H1 (cell line): Measurements from ENCODE around the gene LCN9. TPM values are rescaled to one million over a fixed set of nuclear protein-coding genes. Genes with fewer than 3 reads are reported as not detected.

ENCODE experiments used
- CTCF ChIA-PET: fragments of 300-600 bp; sonication (Branson Sonifier 250); formaldehyde crosslinking; loops from one replicate; lab custom pipeline; 2021; ENCODE audit not compliant: partially characterized antibody; lab: Charles Lee
- POLR2A ChIA-PET: fragments of 300-600 bp; sonication (Branson Sonifier 250); formaldehyde crosslinking; loops from one replicate; lab custom pipeline; 2021; ENCODE audit warnings: inconsistent platforms; ENCODE audit not compliant: partially characterized antibody; lab: Charles Lee
- DNase-seq, 2 experiments: peaks; one replicate each; pipeline versions ENCODE4 v3.0.0 to v3.0.0-alpha.2; 2010 to 2022; ENCODE audit warnings: low spot score in 2 of 2, low read depth in 1 of 2, mixed read lengths in 1 of 2
- FAIRE-seq: peaks from 2 replicates; lab custom pipeline; 2011; peaks lifted over from hg19 to GRCh38; lab: Jason Lieb, UNC
- H2AFZ ChIP-seq: 2 replicates; pipeline ENCODE4 v1.8.1; 2012; ENCODE audit warnings: low read length, inconsistent platforms
- H2AK5ac ChIP-seq: 2 replicates; pipeline ENCODE4 v1.6.1; 2013; ENCODE audit warnings: low read depth, low read length
- H2BK120ac ChIP-seq: replicated peaks from 2 replicates; pipeline ENCODE3; 2013; ENCODE audit warnings: low read depth, low read length, inconsistent platforms
- H2BK12ac ChIP-seq: 2 replicates; pipeline ENCODE4 v1.6.1; 2013; ENCODE audit warnings: low read depth, low read length
- H2BK15ac ChIP-seq: 2 replicates; pipeline ENCODE4 v1.6.1; 2013; ENCODE audit warnings: low read length
- H2BK20ac ChIP-seq: 2 replicates; pipeline ENCODE4 v1.6.1; 2013; ENCODE audit warnings: low read length
- H2BK5ac ChIP-seq: 2 replicates; pipeline ENCODE4 v1.6.1; 2013; ENCODE audit warnings: low read depth, low read length
- H3K14ac ChIP-seq: 2 replicates; pipeline ENCODE4 v1.6.1; 2013; ENCODE audit warnings: inconsistent platforms; ENCODE audit not compliant: insufficient read length
- H3K18ac ChIP-seq: 2 replicates; pipeline ENCODE4 v1.6.1; 2013; ENCODE audit warnings: low read length; ENCODE audit errors: extremely low read depth
- H3K23ac ChIP-seq: 2 replicates; pipeline ENCODE4 v1.6.1; 2013; ENCODE audit warnings: inconsistent platforms; ENCODE audit not compliant: insufficient read length
- H3K23me2 ChIP-seq: 2 replicates; pipeline ENCODE4 v1.6.1; 2013; ENCODE audit warnings: low read depth, low read length
- H3K27ac ChIP-seq: 2 replicates; pipeline ENCODE4 v1.6.1; 2011; ENCODE audit warnings: low read depth, low read length, inconsistent platforms
- H3K27me3 ChIP-seq, 4 experiments: replicated peaks in 1 of 4; 1 replicate in 1 of 4; 2 replicates in 3 of 4; pipeline versions ENCODE4 v1.6.1 to v1.8.1; 2011 to 2013; ENCODE audit warnings: low read length in 3 of 4, mild to moderate bottlenecking in 3 of 4, inconsistent platforms in 2 of 4, mixed read lengths in 2 of 4, moderate library complexity in 1 of 4; ENCODE audit not compliant: control insufficient read depth in 3 of 4, insufficient read depth in 3 of 4; ENCODE audit errors: extremely low read depth in 1 of 4
- H3K36me3 ChIP-seq, 4 experiments: 2 replicates each; pipeline versions ENCODE4 v1.6.1 to v1.8.1; 2011 to 2013; ENCODE audit warnings: mild to moderate bottlenecking in 4 of 4, low read length in 3 of 4, moderate library complexity in 2 of 4, control low read depth in 1 of 4, inconsistent platforms in 1 of 4; ENCODE audit not compliant: insufficient read depth in 4 of 4, control insufficient read depth in 2 of 4
- H3K4ac ChIP-seq: replicated peaks from 2 replicates; pipeline ENCODE3; 2013; ENCODE audit warnings: low read length, low read depth, mixed read lengths, inconsistent platforms; ENCODE audit not compliant: insufficient read length
- H3K4me1 ChIP-seq, 4 experiments: replicated peaks in 1 of 4; 1 replicate in 1 of 4; 2 replicates in 3 of 4; pipeline versions ENCODE4 v1.6.1 to v1.8.1; 2011 to 2013; ENCODE audit warnings: low read length in 3 of 4, inconsistent platforms in 2 of 4, mixed read lengths in 1 of 4; ENCODE audit not compliant: insufficient read depth in 4 of 4, control insufficient read depth in 3 of 4
- H3K4me2 ChIP-seq, 2 experiments: 2 replicates each; pipeline versions ENCODE4 v1.6.1 to v1.8.1; 2011 to 2013; ENCODE audit warnings: low read depth in 2 of 2, low read length in 2 of 2, control low read depth in 1 of 2, inconsistent platforms in 1 of 2, mild to moderate bottlenecking in 1 of 2; ENCODE audit not compliant: insufficient read depth in 1 of 2
- H3K4me3 ChIP-seq, 4 experiments: fragments of 200-600, 300-600 bp in 1 of 4; sonication (generic), shearing (Covaris generic), sonication (Bioruptor Twin) in 1 of 4; 2 replicates each; pipeline versions ENCODE4 v1.5.1 to v1.8.1; 2011 to 2016; ENCODE audit warnings: low read length in 4 of 4, low read depth in 3 of 4, control low read depth in 2 of 4, inconsistent platforms in 2 of 4, mild to moderate bottlenecking in 2 of 4, mixed read lengths in 1 of 4, moderate library complexity in 1 of 4; ENCODE audit not compliant: insufficient read depth in 2 of 4; ENCODE audit errors: extremely low read depth in 1 of 4
- H3K56ac ChIP-seq: replicated peaks from 2 replicates; pipeline ENCODE3; 2013; ENCODE audit warnings: low read depth, mild to moderate bottlenecking, mixed read lengths, low read length, inconsistent platforms; ENCODE audit not compliant: insufficient read length
- H3K79me1 ChIP-seq: 2 replicates; pipeline ENCODE4 v1.6.1; 2013; ENCODE audit warnings: low read depth, low read length, control low read depth
- H3K79me2 ChIP-seq, 2 experiments: 2 replicates each; pipeline versions ENCODE4 v1.6.1 to v1.8.1; 2012 to 2013; ENCODE audit warnings: low read length in 2 of 2, mild to moderate bottlenecking in 2 of 2, inconsistent platforms in 1 of 2; ENCODE audit not compliant: insufficient read depth in 2 of 2, control insufficient read depth in 1 of 2
- H3K9ac ChIP-seq, 4 experiments: replicated peaks in 1 of 4; 1 replicate in 1 of 4; 2 replicates in 3 of 4; pipeline versions ENCODE4 v1.6.1 to v1.8.1; 2011 to 2013; ENCODE audit warnings: low read depth in 3 of 4, low read length in 3 of 4, control low read depth in 2 of 4, mild to moderate bottlenecking in 2 of 4, moderate library complexity in 2 of 4, inconsistent platforms in 1 of 4; ENCODE audit errors: extremely low read depth in 1 of 4
- H3K9me3 ChIP-seq, 2 experiments: 2 replicates each; pipeline versions ENCODE4 v1.6.1 to v1.8.1; 2012 to 2013; ENCODE audit warnings: mild to moderate bottlenecking in 2 of 2, moderate library complexity in 2 of 2, control low read depth in 1 of 2, inconsistent platforms in 1 of 2, low read depth in 1 of 2, low read length in 1 of 2, mixed read lengths in 1 of 2; ENCODE audit not compliant: insufficient read depth in 2 of 2
- H4K20me1 ChIP-seq, 2 experiments: replicated peaks in 1 of 2; 2 replicates each; pipeline versions ENCODE3 to v1.8.1; 2011 to 2013; ENCODE audit warnings: inconsistent platforms in 2 of 2, low read length in 2 of 2, mild to moderate bottlenecking in 1 of 2; ENCODE audit not compliant: insufficient read depth in 2 of 2, control insufficient read depth in 1 of 2
- H4K5ac ChIP-seq: 2 replicates; pipeline ENCODE4 v1.6.1; 2013; ENCODE audit warnings: low read length, low read depth, mixed read lengths, inconsistent platforms; ENCODE audit not compliant: insufficient read length
- H4K8ac ChIP-seq: 2 replicates; pipeline ENCODE4 v1.8.0; 2013; ENCODE audit warnings: mild to moderate bottlenecking, moderate library complexity, low read length, inconsistent platforms; ENCODE audit not compliant: insufficient read depth; ENCODE audit errors: extremely low read depth
- H4K91ac ChIP-seq: replicated peaks from 2 replicates; pipeline ENCODE3; 2013; ENCODE audit warnings: low read length, mixed read lengths, inconsistent platforms; ENCODE audit not compliant: insufficient read length
- ASH2L ChIP-seq: fragments of 200-600, 300-600 bp; sonication (generic); IDR thresholded peaks from one replicate; pipeline ENCODE4 v1.7.1; 2017; ENCODE audit warnings: low read length
- BCL11A ChIP-seq, 2 experiments: IDR thresholded peaks; one replicate each; pipeline ENCODE4 v1.6.1; 2011; ENCODE audit warnings: low read depth in 2 of 2, low read length in 2 of 2, mild to moderate bottlenecking in 2 of 2
- KDM1A ChIP-seq: fragments of 200-600, 300-600 bp; sonication (generic); IDR thresholded peaks from 2 replicates; pipeline ENCODE4 v1.7.1; 2016; ENCODE audit warnings: mild to moderate bottlenecking, low read length, borderline replicate concordance
- NANOG ChIP-seq: IDR thresholded peaks from 2 replicates; pipeline ENCODE4 v1.6.1; 2011; ENCODE audit warnings: low read length, low read depth, mild to moderate bottlenecking, inconsistent platforms; ENCODE audit not compliant: insufficient read depth, poor library complexity, severe bottlenecking
- NRF1 ChIP-seq: IDR thresholded peaks from 2 replicates; pipeline ENCODE4 v1.6.1; 2011; ENCODE audit warnings: mild to moderate bottlenecking, low read depth, low read length, improper control_type of control experiment
- RNF2 ChIP-seq: fragments of 200-900, 300-1000 bp; sonication (generic); IDR thresholded peaks from 2 replicates; pipeline ENCODE4 v1.7.1; 2016; ENCODE audit warnings: borderline replicate concordance, low read depth, mild to moderate bottlenecking, antibody characterized with exemption, low read length; ENCODE audit not compliant: poor library complexity, severe bottlenecking; ENCODE audit errors: missing control alignments
- SP2 ChIP-seq: IDR thresholded peaks from 2 replicates; pipeline ENCODE4 v1.6.1; 2012; ENCODE audit warnings: mild to moderate bottlenecking, low read length, inconsistent platforms
- SRF ChIP-seq: IDR thresholded peaks from 2 replicates; pipeline ENCODE4 v1.6.1; 2011; ENCODE audit warnings: mild to moderate bottlenecking, low read depth, low read length, moderate library complexity
- TAF1 ChIP-seq: IDR thresholded peaks from 2 replicates; pipeline ENCODE4 v1.6.1; 2011; ENCODE audit warnings: mild to moderate bottlenecking, low read depth, low read length
- ZNF274 ChIP-seq: IDR thresholded peaks from 2 replicates; pipeline ENCODE4 v1.7.0; 2012; ENCODE audit warnings: low read length, borderline replicate concordance; ENCODE audit errors: extremely low read depth
- WGBS, 2 experiments: shearing (Covaris generic) in 1 of 2; methylation state at CpG; one replicate each; pipeline versions ENCODE4 v1.1.6 to v1.1.7; 2013 to 2015; ENCODE audit warnings: low lambda C conversion rate in 2 of 2, mixed read lengths in 2 of 2, inconsistent platforms in 1 of 2, low coverage in 1 of 2, missing lambda C conversion rate in 1 of 2; ENCODE audit not compliant: insufficient replicate concordance in 2 of 2, insufficient coverage in 1 of 2, insufficient read length in 1 of 2; ENCODE audit errors: extremely low coverage in 1 of 2, missing lambda C conversion rate in 1 of 2; 5-methylcytosine and 5-hydroxymethylcytosine counted together
- polyA plus RNA-seq, 7 experiments: library from polyadenylated mRNA; depleted of rRNA in 3 of 7; stranded (reverse) in 5 of 7; unstranded in 2 of 7; fragments of >200 nt in 5 of 7; fragments of 200-250 nt in 2 of 7; gene quantifications; 1 replicate in 5 of 7; 2 replicates in 1 of 7; 4 replicates in 1 of 7; pipeline versions ENCODE4 v1.2.1 to v1.2.3, GENCODE V29; 2011 to 2013; ENCODE audit warnings: missing spikeins in 2 of 7, mixed read lengths in 2 of 7
- total RNA-seq: library from RNA; stranded (reverse); fragmentation: NEBNext Ultra II Directional; extraction: Animal tissue kit (Norgen Biotek cat#: 25700); gene quantifications from 2 replicates; pipeline ENCODE4 v1.2.1, GENCODE V29; 2021
- TF ChIP-seq, protein P1 (sequence below): IDR thresholded peaks from 2 replicates; pipeline ENCODE4 v1.6.1; 2012; ENCODE audit warnings: low read length, inconsistent platforms

The LCN9 gene
- total and polyA plus RNA-seq, 2 of the 8 experiments (the other 6 are each of a cell fraction or from before 2014, with no cell fraction given), result 2.3 to 3.1 TPM

GRCh38 chr9:135705376-135705775 is 42.3 kb downstream of the LCN9 start:
- Histone ChIP-seq H4K91ac (no peak overlapping the region), H2AK5ac (no peak overlapping the region), H3K4me1 (peaks cover 0 to 12% (median under 1%) of the 10 kb centered on the region in 4 experiments; a peak in 2 of 7 replicates), H4K20me1 (peaks cover 0 to 5% of the 10 kb centered on the region in 2 experiments), H3K79me1 (no peaks in the 10 kb centered on the region), H3K9me3 (no peaks in the 10 kb centered on the region), H3K4me2 (no peak overlapping the region), H3K18ac (no peak overlapping the region), H3K56ac (no peak overlapping the region), H2BK12ac (no peak overlapping the region), H2AFZ (no peak overlapping the region), H2BK20ac (no peak overlapping the region), H3K23me2 (peaks cover 3% of the 10 kb centered on the region; the same call in 1 of the 2 replicates), H2BK120ac (no peak overlapping the region), H3K4ac (no peak overlapping the region), H3K23ac (no peak overlapping the region), H3K4me3 (no peak overlapping the region), H2BK15ac (no peak overlapping the region), H3K36me3 (no peaks in the 10 kb centered on the region), H4K5ac (no peak overlapping the region), H4K8ac (no peak overlapping the region), H3K9ac (no peak overlapping the region), H2BK5ac (no peak overlapping the region), H3K27me3 (peaks cover 0 to 14% (median 4%) of the 10 kb centered on the region in 4 experiments; a peak in 4 of 7 replicates), H3K79me2 (no peaks in the 10 kb centered on the region), H3K27ac (no peak overlapping the region), H3K14ac (no peak overlapping the region)
- POLR2A ChIA-PET, result interaction anchor here (0.6 to 1.9 kb wide), 4 partner anchors 8 to 60 kb away, joined by 3 to 7 read pairs (median 6); no protein-coding TSS in a partner anchor
- WGBS, 2 experiments, result 88% methylated on average over 14 of the region's 14 CpGs; no CpG with 5 or more reads in 1 of the 2 experiments
- no peak for FAIRE-seq
- no peak for DNase-seq
- CTCF ChIA-PET, result interaction anchor here (0.6 to 3.4 kb wide), 8 partner anchors 9 to 160 kb away, joined by 3 to 18 read pairs (median 4); no protein-coding TSS in a partner anchor
- TF ChIP-seq KDM1A (no peak), NANOG (no peak), ZNF274 (no peak), ASH2L (no peak), BCL11A (IDR thresholded peaks at IDR 0.05; ENCODE audit: low read depth in 2 of 2, low read length in 2 of 2) (no peak), SRF (no peak), SP2 (no peak), RNF2 (no peak), TAF1 (no peak), NRF1 (no peak)
- TF ChIP-seq, protein P1, sequence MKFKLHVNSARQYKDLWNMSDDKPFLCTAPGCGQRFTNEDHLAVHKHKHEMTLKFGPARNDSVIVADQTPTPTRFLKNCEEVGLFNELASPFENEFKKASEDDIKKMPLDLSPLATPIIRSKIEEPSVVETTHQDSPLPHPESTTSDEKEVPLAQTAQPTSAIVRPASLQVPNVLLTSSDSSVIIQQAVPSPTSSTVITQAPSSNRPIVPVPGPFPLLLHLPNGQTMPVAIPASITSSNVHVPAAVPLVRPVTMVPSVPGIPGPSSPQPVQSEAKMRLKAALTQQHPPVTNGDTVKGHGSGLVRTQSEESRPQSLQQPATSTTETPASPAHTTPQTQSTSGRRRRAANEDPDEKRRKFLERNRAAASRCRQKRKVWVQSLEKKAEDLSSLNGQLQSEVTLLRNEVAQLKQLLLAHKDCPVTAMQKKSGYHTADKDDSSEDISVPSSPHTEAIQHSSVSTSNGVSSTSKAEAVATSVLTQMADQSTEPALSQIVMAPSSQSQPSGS, result no peak
